Testis (tissue), 2 donors: Measurements from ENCODE around the gene PPID.

Experiments used
- POLR2A ChIP-seq: fragments of 450-650 bp; IDR thresholded peaks from one replicate; pipeline ENCODE4 v1.6.1; 2017; ENCODE audit warnings: antibody characterized with exemption, mild to moderate bottlenecking, moderate library complexity
- TF ChIP-seq, protein P1 (sequence below), 3 experiments: fragments of 450-650 bp in 2 of 3; fragments of 200-600 bp in 1 of 3; sonication (generic) in 1 of 3; IDR thresholded peaks; one replicate each; pipeline ENCODE4 v1.5.1; 2016 to 2019; ENCODE audit warnings: antibody characterized with exemption in 3 of 3, mild to moderate bottlenecking in 2 of 3, moderate library complexity in 1 of 3

DNA sequence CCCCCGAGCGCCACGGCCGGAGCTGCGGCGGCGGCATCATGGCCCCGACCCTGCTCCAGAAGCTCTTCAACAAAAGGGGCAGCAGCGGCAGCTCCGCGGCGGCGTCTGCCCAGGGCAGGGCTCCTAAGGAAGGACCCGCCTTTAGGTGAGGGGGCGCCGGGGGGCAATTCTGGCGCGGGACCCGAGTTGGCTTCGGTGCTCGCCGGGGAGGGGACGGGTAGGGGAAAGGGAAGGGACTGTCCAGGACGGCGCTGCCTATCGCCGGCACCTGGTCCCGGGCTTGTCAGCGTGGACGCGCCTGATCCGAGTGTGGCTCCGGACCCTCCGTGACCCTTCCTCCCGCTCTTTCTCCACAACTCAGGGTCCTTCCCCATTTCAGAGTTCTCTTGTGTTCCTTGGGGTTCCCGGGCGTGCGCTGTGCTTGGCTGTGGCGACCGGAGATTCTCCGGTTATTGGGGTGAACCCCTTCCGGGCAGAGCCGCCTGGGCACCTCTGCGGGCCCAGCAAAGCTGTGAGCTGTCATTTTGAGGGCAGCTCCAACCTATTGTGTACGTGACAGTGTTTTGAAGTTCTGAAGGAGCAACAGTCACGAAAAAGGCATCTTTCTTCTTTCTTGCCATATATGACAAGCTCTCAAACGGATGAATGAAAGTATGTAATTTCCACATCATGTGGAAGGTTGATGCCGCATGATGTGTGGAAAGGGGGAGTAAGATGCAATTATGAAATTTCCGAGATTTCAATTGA lies 46.2 kb upstream of the PPID start:
- TF ChIP-seq, protein P1, sequence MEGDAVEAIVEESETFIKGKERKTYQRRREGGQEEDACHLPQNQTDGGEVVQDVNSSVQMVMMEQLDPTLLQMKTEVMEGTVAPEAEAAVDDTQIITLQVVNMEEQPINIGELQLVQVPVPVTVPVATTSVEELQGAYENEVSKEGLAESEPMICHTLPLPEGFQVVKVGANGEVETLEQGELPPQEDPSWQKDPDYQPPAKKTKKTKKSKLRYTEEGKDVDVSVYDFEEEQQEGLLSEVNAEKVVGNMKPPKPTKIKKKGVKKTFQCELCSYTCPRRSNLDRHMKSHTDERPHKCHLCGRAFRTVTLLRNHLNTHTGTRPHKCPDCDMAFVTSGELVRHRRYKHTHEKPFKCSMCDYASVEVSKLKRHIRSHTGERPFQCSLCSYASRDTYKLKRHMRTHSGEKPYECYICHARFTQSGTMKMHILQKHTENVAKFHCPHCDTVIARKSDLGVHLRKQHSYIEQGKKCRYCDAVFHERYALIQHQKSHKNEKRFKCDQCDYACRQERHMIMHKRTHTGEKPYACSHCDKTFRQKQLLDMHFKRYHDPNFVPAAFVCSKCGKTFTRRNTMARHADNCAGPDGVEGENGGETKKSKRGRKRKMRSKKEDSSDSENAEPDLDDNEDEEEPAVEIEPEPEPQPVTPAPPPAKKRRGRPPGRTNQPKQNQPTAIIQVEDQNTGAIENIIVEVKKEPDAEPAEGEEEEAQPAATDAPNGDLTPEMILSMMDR (IDR thresholded peaks at IDR 0.05) = no peak
- no peak for TF ChIP-seq POLR2A
